ENCODE results near the gene FOXO4.

DNA sequence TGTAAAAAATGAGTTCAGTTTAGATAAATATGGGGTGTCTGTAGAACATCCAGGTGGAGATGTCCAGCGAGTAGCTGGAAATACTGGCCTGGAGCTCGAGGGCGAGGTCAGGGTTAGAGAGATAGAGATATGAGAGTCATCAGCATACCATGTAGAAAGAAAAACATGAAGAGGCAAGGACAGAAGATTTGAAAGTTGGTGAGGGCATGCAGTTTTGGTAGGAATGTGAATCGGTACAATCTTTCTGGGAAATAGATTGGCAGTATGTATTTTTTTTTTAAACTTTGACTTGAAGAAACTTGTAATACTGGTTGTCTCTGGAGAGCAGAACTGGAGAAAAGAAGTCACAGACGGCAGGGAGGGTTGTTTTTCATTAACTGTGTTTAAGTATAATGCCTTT, 25.1 kb upstream of the FOXO4 start:
- TF ChIP-seq EZH2 (IDR thresholded peaks at IDR 0.05; ENCODE audit: low read depth, unreplicated experiment): no peak
- TF ChIP-seq POLR2AphosphoS5 (IDR thresholded peaks at IDR 0.05; ENCODE audit: low read depth): no peak
- TF ChIP-seq CTCF (conservative IDR thresholded peaks at IDR 0.05; ENCODE audit: low read depth in 2 of 2): no peak
- no peak for TF ChIP-seq REST (IDR thresholded peaks at IDR 0.05; ENCODE audit: unreplicated experiment)
- TF ChIP-seq STAT1 (IDR thresholded peaks at IDR 0.05; ENCODE audit: unreplicated experiment): no peak
- TF ChIP-seq JUNB (IDR thresholded peaks at IDR 0.05; ENCODE audit: unreplicated experiment): no peak
- TF ChIP-seq CREB1 (CRISPR knock-in tag; IDR thresholded peaks at IDR 0.05; ENCODE audit: low read depth): no peak
- no peak for TF ChIP-seq EZH2phosphoT487 (IDR thresholded peaks at IDR 0.05; ENCODE audit: unreplicated experiment)

Data from GM23338 (cell line).